ENCODE data around the gene ARHGAP11A. TPM values are rescaled to one million over a fixed set of nuclear protein-coding genes. Genes with fewer than 3 reads are reported as not detected.

The ARHGAP11A gene
- total RNA-seq, 1 experiment from 2014 or later, result 92.2 TPM

GRCh38 chr15:32688151-32688639, 72.9 kb downstream of the ARHGAP11A start:
- DNase-seq (ENCODE audit: low read depth), result peak; percentile 83

Other genes starting within 250 kb of the ARHGAP11A start
- 0.12 TPM in 1 of 2 replicates, not detected in the other for gene GOLGA8K, start 212.2 kb upstream of the ARHGAP11A start, total RNA-seq (2014; rRNA removed; shearing (Covaris generic))
- gene GOLGA8O, start 159.9 kb upstream of the ARHGAP11A start, total RNA-seq (2014; rRNA removed; shearing (Covaris generic)), result 0.10 TPM in 1 of 2 replicates, not detected in the other
- gene GOLGA8N, start 22.0 kb upstream of the ARHGAP11A start, total RNA-seq (2014; rRNA removed; shearing (Covaris generic)), result 0.49 and 0.72 TPM in 2 replicates
- 91.9 and 99.1 TPM in 2 replicates for gene SCG5, start 26.2 kb downstream of the ARHGAP11A start, total RNA-seq (2014; rRNA removed; shearing (Covaris generic))
- gene GREM1, start 102.5 kb downstream of the ARHGAP11A start, total RNA-seq (2014; rRNA removed; shearing (Covaris generic)), result 68.1 and 79.4 TPM in 2 replicates